Calu3 (cell line): ENCODE measurements around the gene NDUFB11. TPM values are rescaled to one million over a fixed set of nuclear protein-coding genes. Genes with fewer than 3 reads are reported as not detected.
A peak's percentile ranks its signal among the peaks of the same experiment; 100 is the strongest.
"Not testable (repeated sequence)": the region's sequence is repeated elsewhere in the genome, so short reads cannot be mapped to it uniquely, and the experiment has no call there.

Experiments used
- BruUV-seq: library from RNA; stranded (reverse); fragments of 400-500 nt; replicated peaks from 2 replicates; lab custom pipeline; 2021; lab: Mats Ljungman, UMichigan
- CTCF ChIA-PET: fragments of 300-600 bp; sonication (Branson Sonifier 250); formaldehyde crosslinking; loops from one replicate; lab custom pipeline; 2022; ENCODE audit warnings: antibody characterized with exemption; lab: Charles Lee
- DNase-seq: peaks from one replicate; pipeline ENCODE4 v3.0.0; 2022
- H3K27ac Mint-ChIP-seq: one replicate; pipeline ENCODE4 v1.8.0; 2022; ENCODE audit warnings: mixed read lengths; ENCODE audit not compliant: unreplicated experiment
- H3K27me3 Mint-ChIP-seq: one replicate; pipeline ENCODE4 v1.8.0; 2022; ENCODE audit warnings: mixed read lengths; ENCODE audit not compliant: unreplicated experiment
- H3K36me3 Mint-ChIP-seq: one replicate; pipeline ENCODE4 v1.8.0; 2022; ENCODE audit warnings: mild to moderate bottlenecking, moderate library complexity, mixed read lengths; ENCODE audit not compliant: insufficient read depth, unreplicated experiment
- H3K4me1 Mint-ChIP-seq: one replicate; pipeline ENCODE4 v1.8.0; 2022; ENCODE audit warnings: mild to moderate bottlenecking, low read depth, mixed read lengths; ENCODE audit not compliant: unreplicated experiment
- H3K4me3 Mint-ChIP-seq: one replicate; pipeline ENCODE4 v1.8.0; 2022; ENCODE audit warnings: mild to moderate bottlenecking, low read depth, moderate library complexity, mixed read lengths; ENCODE audit not compliant: unreplicated experiment
- H3K9me3 Mint-ChIP-seq: one replicate; pipeline ENCODE4 v1.8.0; 2022; ENCODE audit warnings: low read depth, mixed read lengths; ENCODE audit not compliant: unreplicated experiment
- intact Hi-C: fragments of 100-400 bp; cut with micrococcal nuclease; formaldehyde crosslinking; loops from one replicate; pipeline ENCODE4 v1.10.0; 2022; ENCODE audit not compliant: unreplicated experiment
- total RNA-seq: library from RNA; stranded (reverse); gene quantifications from 2 replicates; pipeline ENCODE4 v1.2.3, GENCODE V29; 2022
- TF ChIP-seq, protein P1 (sequence below): fragments of 200-600 bp; IDR thresholded peaks from one replicate; pipeline ENCODE4 v1.8.0; 2022; ENCODE audit warnings: antibody characterized with exemption; ENCODE audit not compliant: unreplicated experiment

Gene NDUFB11
- total RNA-seq, 1 experiment from 2014 or later: 102 TPM

DNA sequence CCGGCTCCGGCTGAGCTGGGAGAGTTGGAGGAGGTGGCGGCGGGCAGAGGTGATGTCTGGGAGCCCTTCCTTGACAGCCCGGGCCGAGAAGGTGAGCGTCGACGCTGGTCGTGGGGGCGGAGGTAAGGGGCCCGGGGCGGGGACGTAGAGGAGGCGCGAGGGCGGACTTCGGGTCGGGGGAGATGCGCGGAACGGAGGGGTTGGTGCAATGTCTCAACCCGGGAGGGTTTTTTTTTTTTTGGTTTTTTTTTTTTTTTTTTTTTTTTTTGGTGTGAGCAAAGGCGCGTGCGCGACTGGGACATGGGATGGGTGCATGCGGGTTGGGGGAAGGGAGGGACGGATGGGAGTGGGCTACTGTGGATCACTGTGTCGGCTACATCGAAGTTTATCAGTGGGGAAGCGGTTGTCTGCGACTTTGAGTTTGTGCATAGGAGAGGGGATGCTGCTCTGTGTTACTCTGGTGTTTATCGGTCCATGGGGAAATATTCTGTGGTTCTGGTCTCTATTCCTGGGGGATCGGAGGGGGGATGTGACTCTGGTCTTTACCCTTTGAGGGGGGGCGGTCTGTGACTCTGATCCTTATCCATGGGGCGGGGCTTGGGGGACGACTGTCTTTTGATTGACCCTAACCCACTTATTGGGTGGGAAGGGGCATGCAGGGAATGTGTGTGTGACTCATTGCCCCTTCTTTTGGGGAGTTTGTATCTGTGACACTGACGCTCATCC is 1.1 kb upstream of the NDUFB11 start:
- H3K4me3 Mint-ChIP-seq: peak overlapping the region; percentile 100
- H3K27ac Mint-ChIP-seq: peak overlapping the region; percentile 100
- H3K36me3 Mint-ChIP-seq: peaks cover 68% of the 10 kb centered on the region
- BruUV-seq: no TSS peak
- CTCF ChIA-PET: interaction anchor here (0.6 to 1.4 kb wide), 7 partner anchors 10 to 377 kb away, joined by 3 to 15 read pairs (median 4); no protein-coding TSS in a partner anchor
- H3K27me3 Mint-ChIP-seq: no peaks in the 10 kb centered on the region
- H3K9me3 Mint-ChIP-seq: no peaks in the 10 kb centered on the region
- TF ChIP-seq, protein P1, sequence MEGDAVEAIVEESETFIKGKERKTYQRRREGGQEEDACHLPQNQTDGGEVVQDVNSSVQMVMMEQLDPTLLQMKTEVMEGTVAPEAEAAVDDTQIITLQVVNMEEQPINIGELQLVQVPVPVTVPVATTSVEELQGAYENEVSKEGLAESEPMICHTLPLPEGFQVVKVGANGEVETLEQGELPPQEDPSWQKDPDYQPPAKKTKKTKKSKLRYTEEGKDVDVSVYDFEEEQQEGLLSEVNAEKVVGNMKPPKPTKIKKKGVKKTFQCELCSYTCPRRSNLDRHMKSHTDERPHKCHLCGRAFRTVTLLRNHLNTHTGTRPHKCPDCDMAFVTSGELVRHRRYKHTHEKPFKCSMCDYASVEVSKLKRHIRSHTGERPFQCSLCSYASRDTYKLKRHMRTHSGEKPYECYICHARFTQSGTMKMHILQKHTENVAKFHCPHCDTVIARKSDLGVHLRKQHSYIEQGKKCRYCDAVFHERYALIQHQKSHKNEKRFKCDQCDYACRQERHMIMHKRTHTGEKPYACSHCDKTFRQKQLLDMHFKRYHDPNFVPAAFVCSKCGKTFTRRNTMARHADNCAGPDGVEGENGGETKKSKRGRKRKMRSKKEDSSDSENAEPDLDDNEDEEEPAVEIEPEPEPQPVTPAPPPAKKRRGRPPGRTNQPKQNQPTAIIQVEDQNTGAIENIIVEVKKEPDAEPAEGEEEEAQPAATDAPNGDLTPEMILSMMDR: no peak
- H3K4me1 Mint-ChIP-seq: peaks cover 9% of the 10 kb centered on the region
- no peak for DNase-seq
- intact Hi-C loops: no loop called here

DNA sequence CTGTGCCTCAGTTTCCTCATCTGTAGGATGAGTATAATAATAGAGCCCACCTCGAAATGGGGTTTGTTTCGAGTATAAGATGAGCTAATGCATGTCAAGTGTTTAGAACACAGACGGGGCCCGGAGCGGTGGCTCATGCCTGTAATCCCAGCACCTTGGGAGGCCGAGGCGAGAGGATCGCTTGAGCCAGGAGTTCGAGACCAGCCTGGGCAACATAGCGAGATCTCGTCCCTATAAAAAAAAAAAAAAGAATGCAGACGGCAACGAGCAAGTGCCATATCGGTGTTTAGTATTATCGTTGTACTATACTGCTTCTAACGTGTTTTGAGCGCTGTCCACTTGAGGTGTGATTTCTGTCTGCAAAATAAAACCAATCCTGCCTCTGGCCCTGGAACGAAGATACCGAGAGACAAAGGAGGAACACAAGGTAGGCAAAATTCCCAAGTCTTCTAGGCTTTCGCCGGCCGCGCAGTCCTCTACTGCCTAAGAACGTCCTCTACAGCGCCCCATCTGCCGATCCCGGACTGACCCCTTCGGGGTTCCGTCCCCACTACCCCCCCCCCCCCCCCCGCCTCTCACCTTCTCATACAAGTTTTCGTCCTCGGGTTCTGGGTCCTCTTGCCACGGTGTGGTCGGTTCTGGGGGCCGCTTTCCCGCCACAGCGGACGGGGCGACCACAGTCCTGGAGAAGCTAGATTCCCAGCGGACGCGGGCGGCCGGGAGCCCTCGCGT is 442 bp downstream of the NDUFB11 start:
- BruUV-seq: TSS peak; percentile 81
- no peaks in the 10 kb centered on the region for H3K9me3 Mint-ChIP-seq
- peak; percentile 17 for DNase-seq
- peak overlapping the region; percentile 100 for H3K27ac Mint-ChIP-seq
- no peaks in the 10 kb centered on the region for H3K27me3 Mint-ChIP-seq
- H3K36me3 Mint-ChIP-seq: peaks cover 62% of the 10 kb centered on the region
- intact Hi-C loops: no loop called here
- H3K4me1 Mint-ChIP-seq: peaks cover 9% of the 10 kb centered on the region
- CTCF ChIA-PET: interaction anchor here (1.0 to 1.4 kb wide), 4 partner anchors 9 to 379 kb away, joined by 4 to 15 read pairs (median 6); no protein-coding TSS in a partner anchor
- peak overlapping the region; percentile 100 for H3K4me3 Mint-ChIP-seq
- TF ChIP-seq, protein P1: no peak

DNA sequence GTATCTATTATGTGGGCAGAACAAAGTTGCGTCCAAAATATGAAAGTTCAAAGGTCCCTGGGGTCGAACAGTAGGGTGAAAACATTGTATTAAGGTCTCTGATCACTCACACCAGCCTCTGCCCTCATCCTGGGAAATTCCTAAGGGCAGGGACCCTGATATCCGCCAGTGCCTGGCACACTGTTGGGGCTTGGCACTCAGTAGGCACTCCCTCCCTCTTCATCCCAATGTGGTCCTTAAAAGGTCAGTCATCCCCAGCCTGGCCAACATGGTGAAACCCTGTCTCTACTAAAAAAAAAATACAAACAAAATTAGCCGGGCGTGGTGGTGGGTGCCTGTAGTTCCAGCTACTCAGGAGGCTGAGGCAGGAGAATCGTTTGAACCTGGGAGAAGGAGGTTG is 6.3 kb downstream of the NDUFB11 start:
- H3K4me3 Mint-ChIP-seq: no peak overlapping the region
- TF ChIP-seq, protein P1: no peak
- H3K4me1 Mint-ChIP-seq: peaks cover 7% of the 10 kb centered on the region
- CTCF ChIA-PET: no interaction called here
- no peaks in the 10 kb centered on the region for H3K27me3 Mint-ChIP-seq
- H3K27ac Mint-ChIP-seq: no peak overlapping the region
- intact Hi-C loops: no loop called here
- peaks cover 21% of the 10 kb centered on the region for H3K36me3 Mint-ChIP-seq
- DNase-seq: no peak
- BruUV-seq: no TSS peak
- H3K9me3 Mint-ChIP-seq: no peaks in the 10 kb centered on the region

DNA sequence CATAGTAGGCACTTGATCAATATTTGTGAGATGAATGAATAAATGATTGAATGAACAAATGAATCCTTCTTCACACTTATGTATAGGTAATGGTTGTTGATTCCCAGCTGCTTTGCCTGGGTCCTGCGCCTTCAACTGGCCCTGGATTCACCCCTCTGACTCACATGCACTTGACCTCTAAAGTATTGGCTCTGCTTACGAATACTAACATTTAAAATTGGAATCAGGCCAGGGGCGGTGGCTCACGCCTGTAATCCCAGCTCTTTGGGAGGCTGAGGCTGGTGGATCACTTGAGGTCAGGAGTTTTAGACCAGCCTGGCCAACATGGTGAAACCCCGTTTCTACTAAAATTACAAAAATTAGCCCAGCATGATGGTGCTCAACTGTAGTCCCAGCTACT is 8.9 kb downstream of the NDUFB11 start:
- CTCF ChIA-PET: interaction anchor here (0.6 to 1.7 kb wide), 2 partner anchors 9 to 547 kb away, joined by 3 to 15 read pairs; partner anchors contain the start of genes NDUFB11 and RBM10
- H3K27me3 Mint-ChIP-seq, intact Hi-C loops, H3K4me1 Mint-ChIP-seq, BruUV-seq, H3K27ac Mint-ChIP-seq, H3K36me3 Mint-ChIP-seq, H3K9me3 Mint-ChIP-seq, H3K4me3 Mint-ChIP-seq: not testable (repeated sequence)
- DNase-seq: peak; percentile 55
